ENCODE data around the gene MALRD1. TPM values are rescaled to one million over a fixed set of nuclear protein-coding genes. Genes with fewer than 3 reads are reported as not detected.

The MALRD1 gene
- total RNA-seq, 2 donors from 2014 or later = 0.26 to 1.3 TPM

GRCh38 chr10:19570991-19571390, 522.4 kb downstream of the MALRD1 start:
- no peaks in the 10 kb centered on the region for H3K27me3 ChIP-seq
- H3K4me3 ChIP-seq = no peak overlapping the region
- no peak overlapping the region for H3K27ac ChIP-seq
- no peaks in the 10 kb centered on the region for H3K4me1 ChIP-seq
- intact Hi-C loops (cut with DNase I) = no loop called here
- ATAC-seq (no peak), DNase-seq (no peak)
- no peaks in the 10 kb centered on the region for H3K36me3 ChIP-seq (replicated peaks in 1 of 2; ENCODE audit: insufficient read depth in 1 of 2, low read depth in 2 of 2)
- TF ChIP-seq POLR2A (IDR thresholded peaks at IDR 0.05) (no peak), CTCF (IDR thresholded peaks at IDR 0.05) (no peak)
- WGBS, 2 donors = 30 to 37% methylated on average over 1 of the region's 1 CpG
- H3K9me3 ChIP-seq = no peaks in the 10 kb centered on the region

- 61 to 67% methylated on average over 4 of the region's 4 CpGs for WGBS, 2 donors
- no peaks in the 10 kb centered on the region for H3K36me3 ChIP-seq (replicated peaks in 1 of 2; ENCODE audit: insufficient read depth in 1 of 2, low read depth in 2 of 2)
- DNase-seq = no peak
- no peak for ATAC-seq
- H3K4me3 ChIP-seq = no peak overlapping the region
- no peaks in the 10 kb centered on the region for H3K4me1 ChIP-seq
- intact Hi-C loops (cut with DNase I) = no loop called here
- H3K27me3 ChIP-seq = no peaks in the 10 kb centered on the region
- no peak for TF ChIP-seq POLR2A (IDR thresholded peaks at IDR 0.05)
- TF ChIP-seq CTCF (IDR thresholded peaks at IDR 0.05) = no peak
- H3K9me3 ChIP-seq = no peaks in the 10 kb centered on the region
- no peak overlapping the region for H3K27ac ChIP-seq
Measured at GRCh38 chr10:19572056-19572455, 523.5 kb downstream of the MALRD1 start.

GRCh38 chr10:19576576-19576975, 528.0 kb downstream of the MALRD1 start:
- no peaks in the 10 kb centered on the region for H3K27me3 ChIP-seq
- DNase-seq = no peak
- H3K36me3 ChIP-seq (replicated peaks in 1 of 2; ENCODE audit: insufficient read depth in 1 of 2, low read depth in 2 of 2) = no peaks in the 10 kb centered on the region
- intact Hi-C loops (cut with DNase I) = no loop called here
- no peaks in the 10 kb centered on the region for H3K9me3 ChIP-seq
- no peak overlapping the region for H3K27ac ChIP-seq
- 51 to 63% methylated on average over 3 of the region's 3 CpGs for WGBS, 2 donors
- no peaks in the 10 kb centered on the region for H3K4me1 ChIP-seq
- no peak for ATAC-seq
- H3K4me3 ChIP-seq = no peak overlapping the region
- TF ChIP-seq POLR2A (IDR thresholded peaks at IDR 0.05) = no peak
- no peak for TF ChIP-seq CTCF (IDR thresholded peaks at IDR 0.05)

GRCh38 chr10:19577381-19577780, 528.8 kb downstream of the MALRD1 start:
- ATAC-seq = no peak
- no peak for DNase-seq
- H3K4me1 ChIP-seq = no peaks in the 10 kb centered on the region
- no peaks in the 10 kb centered on the region for H3K36me3 ChIP-seq (replicated peaks in 1 of 2; ENCODE audit: insufficient read depth in 1 of 2, low read depth in 2 of 2)
- WGBS, 2 donors = 72 to 75% methylated on average over 2 of the region's 2 CpGs
- H3K27ac ChIP-seq = no peak overlapping the region
- intact Hi-C loops (cut with DNase I) = no loop called here
- no peak for TF ChIP-seq POLR2A (IDR thresholded peaks at IDR 0.05)
- no peak for TF ChIP-seq CTCF (IDR thresholded peaks at IDR 0.05)
- H3K9me3 ChIP-seq = no peaks in the 10 kb centered on the region
- no peak overlapping the region for H3K4me3 ChIP-seq
- H3K27me3 ChIP-seq = no peaks in the 10 kb centered on the region

GRCh38 chr10:19577807-19578206, 529.2 kb downstream of the MALRD1 start:
- H3K36me3 ChIP-seq (replicated peaks in 1 of 2; ENCODE audit: insufficient read depth in 1 of 2, low read depth in 2 of 2) = no peaks in the 10 kb centered on the region
- no peaks in the 10 kb centered on the region for H3K27me3 ChIP-seq
- TF ChIP-seq CTCF (IDR thresholded peaks at IDR 0.05) (no peak), POLR2A (IDR thresholded peaks at IDR 0.05) (no peak)
- no peak overlapping the region for H3K4me3 ChIP-seq
- intact Hi-C loops (cut with DNase I) = no loop called here
- no peaks in the 10 kb centered on the region for H3K9me3 ChIP-seq
- DNase-seq = no peak
- no peak overlapping the region for H3K27ac ChIP-seq
- ATAC-seq = no peak
- H3K4me1 ChIP-seq = no peaks in the 10 kb centered on the region
- 0 to 37% methylated on average over 1 of the region's 1 CpG for WGBS, 2 donors

Measured in body of pancreas (tissue), 4 donors.